Endothelial cell of umbilical vein (primary cell): ENCODE measurements around the gene FYN. TPM values are rescaled to one million over a fixed set of nuclear protein-coding genes. Genes with fewer than 3 reads are reported as not detected.

Source experiments
- BruUV-seq: library from RNA; stranded (reverse); fragments of 400-500 nt; replicated peaks from 2 replicates; lab custom pipeline; 2021; lab: Mats Ljungman, UMichigan
- CTCF ChIA-PET: fragments of 300-600, 350-600 bp; sonication (Branson Sonifier 250); formaldehyde crosslinking; loops from one replicate; lab custom pipeline; 2021; ENCODE audit warnings: antibody characterized with exemption, inconsistent platforms; lab: Charles Lee
- POLR2A ChIA-PET: fragments of 300-600, 350-600 bp; sonication (Branson Sonifier 250); formaldehyde crosslinking; loops from one replicate; lab custom pipeline; 2021; ENCODE audit warnings: antibody characterized with exemption, inconsistent platforms; lab: Charles Lee
- DNase-seq: peaks from one replicate; pipeline ENCODE4 v3.0.0-alpha.2; 2011; ENCODE audit warnings: low read depth, low spot score
- FAIRE-seq: peaks from 2 replicates; lab custom pipeline; 2011; peaks lifted over from hg19 to GRCh38; lab: Jason Lieb, UNC
- H2AFZ ChIP-seq: 2 replicates; pipeline ENCODE4 v1.6.0; 2012; ENCODE audit warnings: low read depth, low read length, control low read depth, inconsistent platforms
- H3K27ac ChIP-seq: 2 replicates; pipeline ENCODE4 v1.5.1; 2011; ENCODE audit warnings: low read depth, mild to moderate bottlenecking, control low read depth, low read length, moderate library complexity; ENCODE audit not compliant: insufficient read depth
- H3K27me3 ChIP-seq, 2 experiments: 2 replicates each; pipeline versions ENCODE4 v1.6.0 to v1.6.1; 2011; ENCODE audit warnings: low read length in 2 of 2, mixed read lengths in 1 of 2; ENCODE audit not compliant: control insufficient read depth in 2 of 2, insufficient read depth in 2 of 2
- H3K36me3 ChIP-seq, 2 experiments: 2 replicates in 1 of 2; 3 replicates in 1 of 2; pipeline ENCODE4 v1.5.1; 2011; ENCODE audit warnings: low read length in 2 of 2, mild to moderate bottlenecking in 1 of 2, moderate library complexity in 1 of 2; ENCODE audit not compliant: control insufficient read depth in 2 of 2, insufficient read depth in 2 of 2; ENCODE audit errors: extremely low read depth in 1 of 2
- H3K4me1 ChIP-seq: 3 replicates; pipeline ENCODE4 v1.5.1; 2011; ENCODE audit warnings: mild to moderate bottlenecking, low read length; ENCODE audit not compliant: control insufficient read depth, insufficient read depth; ENCODE audit errors: extremely low read depth
- H3K4me2 ChIP-seq: 2 replicates; pipeline ENCODE4 v1.6.1; 2011; ENCODE audit warnings: low read length, control low read depth, mixed read lengths; ENCODE audit not compliant: insufficient read depth
- H3K4me3 ChIP-seq, 3 experiments: fragments of 200-600 bp in 1 of 3; sonication (generic), shearing (Covaris generic) in 1 of 3; replicated peaks in 1 of 3; 2 replicates each; pipeline ENCODE4 v1.5.1; 2011 to 2016; ENCODE audit warnings: control low read depth in 3 of 3, low read length in 3 of 3, mild to moderate bottlenecking in 2 of 3, inconsistent platforms in 1 of 3, low read depth in 1 of 3, moderate library complexity in 1 of 3; ENCODE audit not compliant: insufficient read depth in 1 of 3
- H3K79me2 ChIP-seq: 2 replicates; pipeline ENCODE4 v1.6.0; 2012; ENCODE audit warnings: low read length, inconsistent platforms; ENCODE audit not compliant: control insufficient read depth, insufficient read depth
- H3K9ac ChIP-seq: replicated peaks from 2 replicates; pipeline ENCODE3; 2011; ENCODE audit warnings: low read length, control low read depth; ENCODE audit not compliant: insufficient read depth; ENCODE audit errors: extremely low read depth
- H3K9me1 ChIP-seq: replicated peaks from 3 replicates; pipeline ENCODE4 v1.6.0; 2011; ENCODE audit warnings: mild to moderate bottlenecking, low read length; ENCODE audit not compliant: control insufficient read depth, insufficient read depth; ENCODE audit errors: extremely low read depth
- H3K9me3 ChIP-seq: replicated peaks from 2 replicates; pipeline ENCODE4 v1.5.1; 2012; ENCODE audit warnings: low read length, inconsistent platforms; ENCODE audit not compliant: control insufficient read depth, insufficient read depth
- H4K20me1 ChIP-seq: replicated peaks from 2 replicates; pipeline ENCODE3; 2011; ENCODE audit warnings: mild to moderate bottlenecking, low read length; ENCODE audit not compliant: control insufficient read depth, insufficient read depth; ENCODE audit errors: extremely low read depth
- EZH2 ChIP-seq: IDR thresholded peaks from 2 replicates; pipeline ENCODE4 v1.6.1; 2012; ENCODE audit warnings: borderline replicate concordance, low read depth, mild to moderate bottlenecking, moderate library complexity, low read length, inconsistent platforms; ENCODE audit not compliant: severe bottlenecking
- FOS ChIP-seq: IDR thresholded peaks from 2 replicates; pipeline ENCODE4 v1.6.1; 2011; ENCODE audit warnings: mild to moderate bottlenecking, low read length, moderate library complexity, borderline replicate concordance; ENCODE audit not compliant: insufficient read depth
- GATA2 ChIP-seq: IDR thresholded peaks from 2 replicates; pipeline ENCODE4 v1.7.0; 2011; ENCODE audit warnings: low read depth, mild to moderate bottlenecking, moderate library complexity, mixed read lengths, low read length; ENCODE audit not compliant: insufficient read length, insufficient read depth
- JUN ChIP-seq: IDR thresholded peaks from 2 replicates; pipeline ENCODE4 v1.6.1; 2011; ENCODE audit warnings: borderline replicate concordance, low read depth; ENCODE audit not compliant: insufficient read length, insufficient read depth
- MYC ChIP-seq: IDR thresholded peaks from one replicate; pipeline ENCODE4 v1.6.1; 2011; ENCODE audit warnings: mild to moderate bottlenecking, low read depth, low read length
- POLR2A ChIP-seq: IDR thresholded peaks from 2 replicates; pipeline ENCODE4 v1.6.1; 2012; ENCODE audit warnings: low read depth, mild to moderate bottlenecking, control low read depth, low read length
- POLR2AphosphoS5 ChIP-seq: IDR thresholded peaks from 2 replicates; pipeline ENCODE4 v1.6.1; 2012; ENCODE audit warnings: low read depth, mild to moderate bottlenecking, control low read depth, low read length, moderate library complexity; ENCODE audit not compliant: insufficient read depth
- dilution Hi-C: fragments of 300-500 bp; cut with MboI; formaldehyde crosslinking; loops from one replicate; pipeline ENCODE4 v1.15.0; 2019; ENCODE audit warnings: low sequenced_read_pairs; ENCODE audit not compliant: extremely low pct_ligation_motif_present
- intact Hi-C: fragments of 100-400 bp; cut with micrococcal nuclease; formaldehyde crosslinking; loops from one replicate; pipeline ENCODE4 v1.10.0; 2022
- polyA plus RNA-seq, 4 experiments: library from polyadenylated mRNA; depleted of rRNA in 3 of 4; stranded (reverse) in 3 of 4; unstranded in 1 of 4; fragments of >200 nt; gene quantifications; 2 replicates each; pipeline versions ENCODE4 v1.2.1 to v1.2.3, GENCODE V29; 2011 to 2012; ENCODE audit warnings: missing spikeins in 1 of 4
- total RNA-seq: library from RNA; stranded (reverse); gene quantifications from 2 replicates; pipeline ENCODE4 v1.2.3, GENCODE V29; 2021
- TF ChIP-seq, protein P1 (sequence below), 2 donors: IDR thresholded peaks; 1 replicate in 1 of 2; 2 replicates in 1 of 2; pipeline ENCODE4 v1.5.1; 2011; ENCODE audit warnings: low read length in 2 of 2, mild to moderate bottlenecking in 2 of 2, moderate library complexity in 2 of 2, control low read depth in 1 of 2, inconsistent platforms in 1 of 2, low read depth in 1 of 2; ENCODE audit not compliant: insufficient read depth in 1 of 2; ENCODE audit errors: extremely low read depth in 1 of 2
- TF ChIP-seq, protein P2 (sequence below): IDR thresholded peaks from 2 replicates; pipeline ENCODE4 v1.6.1; 2011; ENCODE audit not compliant: insufficient read depth, insufficient read length

FYN gene
- total and polyA plus RNA-seq, 2 donors (not counting 3 experiments of a cell fraction or from before 2014, with no cell fraction given), result 69.0 to 143 TPM

DNA sequence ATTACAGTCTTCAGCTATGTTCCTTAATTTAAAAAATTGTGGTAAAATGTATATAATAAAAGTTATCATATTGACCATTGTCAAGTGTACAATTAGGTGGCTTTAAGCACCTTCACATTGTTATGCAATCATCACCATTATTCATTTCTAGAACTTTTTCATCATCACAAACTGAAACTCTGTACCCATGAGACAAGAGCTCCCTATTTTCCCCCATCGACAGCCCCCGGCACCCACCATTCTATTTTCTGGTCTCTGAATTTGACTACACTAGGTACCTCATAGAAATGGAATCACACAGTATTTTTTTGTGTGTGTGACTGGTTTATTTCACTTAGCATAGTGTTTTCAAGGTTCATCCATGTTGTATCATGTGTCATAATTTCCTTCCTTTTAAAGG, 39.7 kb upstream of the FYN start:
- Histone ChIP-seq H3K4me1 (no peaks in the 10 kb centered on the region), H3K4me3 (no peak overlapping the region), H3K79me2 (no peaks in the 10 kb centered on the region), H3K9me1 (no peaks in the 10 kb centered on the region), H3K9me3 (no peaks in the 10 kb centered on the region), H3K27ac (no peak overlapping the region), H3K9ac (no peak overlapping the region), H3K36me3 (no peaks in the 10 kb centered on the region), H4K20me1 (no peaks in the 10 kb centered on the region), H3K4me2 (no peak overlapping the region), H3K27me3 (no peaks in the 10 kb centered on the region), H2AFZ (no peak overlapping the region)
- TF ChIP-seq EZH2, result no peak
- no peak for TF ChIP-seq FOS
- no peak for TF ChIP-seq POLR2A
- TF ChIP-seq JUN, result no peak
- no peak for TF ChIP-seq MYC
- TF ChIP-seq, protein P1, sequence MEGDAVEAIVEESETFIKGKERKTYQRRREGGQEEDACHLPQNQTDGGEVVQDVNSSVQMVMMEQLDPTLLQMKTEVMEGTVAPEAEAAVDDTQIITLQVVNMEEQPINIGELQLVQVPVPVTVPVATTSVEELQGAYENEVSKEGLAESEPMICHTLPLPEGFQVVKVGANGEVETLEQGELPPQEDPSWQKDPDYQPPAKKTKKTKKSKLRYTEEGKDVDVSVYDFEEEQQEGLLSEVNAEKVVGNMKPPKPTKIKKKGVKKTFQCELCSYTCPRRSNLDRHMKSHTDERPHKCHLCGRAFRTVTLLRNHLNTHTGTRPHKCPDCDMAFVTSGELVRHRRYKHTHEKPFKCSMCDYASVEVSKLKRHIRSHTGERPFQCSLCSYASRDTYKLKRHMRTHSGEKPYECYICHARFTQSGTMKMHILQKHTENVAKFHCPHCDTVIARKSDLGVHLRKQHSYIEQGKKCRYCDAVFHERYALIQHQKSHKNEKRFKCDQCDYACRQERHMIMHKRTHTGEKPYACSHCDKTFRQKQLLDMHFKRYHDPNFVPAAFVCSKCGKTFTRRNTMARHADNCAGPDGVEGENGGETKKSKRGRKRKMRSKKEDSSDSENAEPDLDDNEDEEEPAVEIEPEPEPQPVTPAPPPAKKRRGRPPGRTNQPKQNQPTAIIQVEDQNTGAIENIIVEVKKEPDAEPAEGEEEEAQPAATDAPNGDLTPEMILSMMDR (IDR thresholded peaks at IDR 0.05; ENCODE audit: extremely low read depth in 1 of 2, insufficient read depth in 1 of 2, low read depth in 1 of 2, low read length in 2 of 2), result no peak
- no peak for TF ChIP-seq POLR2AphosphoS5
- TF ChIP-seq, protein P2, sequence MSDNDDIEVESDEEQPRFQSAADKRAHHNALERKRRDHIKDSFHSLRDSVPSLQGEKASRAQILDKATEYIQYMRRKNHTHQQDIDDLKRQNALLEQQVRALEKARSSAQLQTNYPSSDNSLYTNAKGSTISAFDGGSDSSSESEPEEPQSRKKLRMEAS, result no peak
- no peak for TF ChIP-seq GATA2
- FAIRE-seq, result no peak
- dilution Hi-C loops, result no loop called here
- DNase-seq, result no peak
- no TSS peak for BruUV-seq
- intact Hi-C loops, result no loop called here
- ChIA-PET POLR2A (no interaction called here), CTCF (interaction anchor here (0.7 kb wide), 1 partner anchor 12 kb away, joined by 4 read pairs; no protein-coding TSS in a partner anchor)
